HL-60 (cell line): ENCODE results near the gene MYD88.

Experiments used
- DNase-seq, 2 experiments: peaks; one replicate each; pipeline ENCODE4 v3.0.0-alpha.2; 2010 to 2020; ENCODE audit warnings: low read depth in 1 of 2, low spot score in 1 of 2
- H3K27ac ChIP-seq: fragments of 250-450 bp; sonication (Bioruptor Pico); replicated peaks from 2 replicates; pipeline ENCODE4 v1.5.1; 2020; ENCODE audit warnings: mild to moderate bottlenecking, moderate library complexity
- H3K27me3 ChIP-seq: fragments of 250-450 bp; sonication (Bioruptor Pico); 2 replicates; pipeline ENCODE4 v1.5.1; 2021; ENCODE audit warnings: mild to moderate bottlenecking, moderate library complexity; ENCODE audit not compliant: insufficient read depth, poor library complexity, severe bottlenecking
- H3K4me3 ChIP-seq: replicated peaks from 2 replicates; pipeline ENCODE4 v1.5.1; 2011; ENCODE audit warnings: mild to moderate bottlenecking, control low read depth, low read length; ENCODE audit not compliant: insufficient read depth
- GABPA ChIP-seq: IDR thresholded peaks from 2 replicates; pipeline ENCODE4 v1.6.1; 2012; ENCODE audit warnings: low read depth
- POLR2AphosphoS5 ChIP-seq: IDR thresholded peaks from 2 replicates; pipeline ENCODE4 v1.6.1; 2012; ENCODE audit warnings: low read depth
- SPI1 ChIP-seq: IDR thresholded peaks from 2 replicates; pipeline ENCODE4 v1.6.1; 2012; ENCODE audit warnings: low read depth, mild to moderate bottlenecking, borderline replicate concordance
- TF ChIP-seq, protein P1 (sequence below): IDR thresholded peaks from 2 replicates; pipeline ENCODE4 v1.6.1; 2012; ENCODE audit warnings: low read depth; ENCODE audit not compliant: insufficient replicate concordance
- TF ChIP-seq, protein P2 (sequence below): IDR thresholded peaks from one replicate; pipeline ENCODE4 v1.5.1; 2011; ENCODE audit warnings: low read length, control low read depth, inconsistent platforms; ENCODE audit not compliant: insufficient read depth

The MYD88 gene

DNA sequence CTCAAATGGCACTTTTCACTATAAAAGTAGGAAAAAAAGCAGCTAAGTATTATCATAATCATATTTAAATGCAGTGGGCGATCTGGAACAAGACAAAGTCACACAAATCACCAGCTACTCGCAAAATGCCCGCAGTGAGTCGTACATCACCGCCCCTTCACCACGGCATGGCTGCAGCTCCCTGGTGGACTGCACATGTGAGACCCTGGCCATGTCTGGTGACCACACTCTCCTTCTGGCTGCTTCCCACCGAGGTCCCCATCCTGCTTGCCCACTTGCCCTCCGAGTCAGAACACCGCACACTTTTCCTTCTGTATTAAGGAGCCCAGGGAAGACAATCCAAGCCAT is 40.1 kb upstream of the MYD88 start:
- Histone ChIP-seq H3K27me3 (no peaks in the 10 kb centered on the region), H3K4me3 (no peak overlapping the region), H3K27ac (no peak overlapping the region)
- TF ChIP-seq POLR2AphosphoS5 (no peak), SPI1 (no peak), GABPA (no peak)
- TF ChIP-seq, protein P1, sequence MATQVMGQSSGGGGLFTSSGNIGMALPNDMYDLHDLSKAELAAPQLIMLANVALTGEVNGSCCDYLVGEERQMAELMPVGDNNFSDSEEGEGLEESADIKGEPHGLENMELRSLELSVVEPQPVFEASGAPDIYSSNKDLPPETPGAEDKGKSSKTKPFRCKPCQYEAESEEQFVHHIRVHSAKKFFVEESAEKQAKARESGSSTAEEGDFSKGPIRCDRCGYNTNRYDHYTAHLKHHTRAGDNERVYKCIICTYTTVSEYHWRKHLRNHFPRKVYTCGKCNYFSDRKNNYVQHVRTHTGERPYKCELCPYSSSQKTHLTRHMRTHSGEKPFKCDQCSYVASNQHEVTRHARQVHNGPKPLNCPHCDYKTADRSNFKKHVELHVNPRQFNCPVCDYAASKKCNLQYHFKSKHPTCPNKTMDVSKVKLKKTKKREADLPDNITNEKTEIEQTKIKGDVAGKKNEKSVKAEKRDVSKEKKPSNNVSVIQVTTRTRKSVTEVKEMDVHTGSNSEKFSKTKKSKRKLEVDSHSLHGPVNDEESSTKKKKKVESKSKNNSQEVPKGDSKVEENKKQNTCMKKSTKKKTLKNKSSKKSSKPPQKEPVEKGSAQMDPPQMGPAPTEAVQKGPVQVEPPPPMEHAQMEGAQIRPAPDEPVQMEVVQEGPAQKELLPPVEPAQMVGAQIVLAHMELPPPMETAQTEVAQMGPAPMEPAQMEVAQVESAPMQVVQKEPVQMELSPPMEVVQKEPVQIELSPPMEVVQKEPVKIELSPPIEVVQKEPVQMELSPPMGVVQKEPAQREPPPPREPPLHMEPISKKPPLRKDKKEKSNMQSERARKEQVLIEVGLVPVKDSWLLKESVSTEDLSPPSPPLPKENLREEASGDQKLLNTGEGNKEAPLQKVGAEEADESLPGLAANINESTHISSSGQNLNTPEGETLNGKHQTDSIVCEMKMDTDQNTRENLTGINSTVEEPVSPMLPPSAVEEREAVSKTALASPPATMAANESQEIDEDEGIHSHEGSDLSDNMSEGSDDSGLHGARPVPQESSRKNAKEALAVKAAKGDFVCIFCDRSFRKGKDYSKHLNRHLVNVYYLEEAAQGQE: no peak
- TF ChIP-seq, protein P2, sequence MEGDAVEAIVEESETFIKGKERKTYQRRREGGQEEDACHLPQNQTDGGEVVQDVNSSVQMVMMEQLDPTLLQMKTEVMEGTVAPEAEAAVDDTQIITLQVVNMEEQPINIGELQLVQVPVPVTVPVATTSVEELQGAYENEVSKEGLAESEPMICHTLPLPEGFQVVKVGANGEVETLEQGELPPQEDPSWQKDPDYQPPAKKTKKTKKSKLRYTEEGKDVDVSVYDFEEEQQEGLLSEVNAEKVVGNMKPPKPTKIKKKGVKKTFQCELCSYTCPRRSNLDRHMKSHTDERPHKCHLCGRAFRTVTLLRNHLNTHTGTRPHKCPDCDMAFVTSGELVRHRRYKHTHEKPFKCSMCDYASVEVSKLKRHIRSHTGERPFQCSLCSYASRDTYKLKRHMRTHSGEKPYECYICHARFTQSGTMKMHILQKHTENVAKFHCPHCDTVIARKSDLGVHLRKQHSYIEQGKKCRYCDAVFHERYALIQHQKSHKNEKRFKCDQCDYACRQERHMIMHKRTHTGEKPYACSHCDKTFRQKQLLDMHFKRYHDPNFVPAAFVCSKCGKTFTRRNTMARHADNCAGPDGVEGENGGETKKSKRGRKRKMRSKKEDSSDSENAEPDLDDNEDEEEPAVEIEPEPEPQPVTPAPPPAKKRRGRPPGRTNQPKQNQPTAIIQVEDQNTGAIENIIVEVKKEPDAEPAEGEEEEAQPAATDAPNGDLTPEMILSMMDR: no peak
- no peak for DNase-seq

DNA sequence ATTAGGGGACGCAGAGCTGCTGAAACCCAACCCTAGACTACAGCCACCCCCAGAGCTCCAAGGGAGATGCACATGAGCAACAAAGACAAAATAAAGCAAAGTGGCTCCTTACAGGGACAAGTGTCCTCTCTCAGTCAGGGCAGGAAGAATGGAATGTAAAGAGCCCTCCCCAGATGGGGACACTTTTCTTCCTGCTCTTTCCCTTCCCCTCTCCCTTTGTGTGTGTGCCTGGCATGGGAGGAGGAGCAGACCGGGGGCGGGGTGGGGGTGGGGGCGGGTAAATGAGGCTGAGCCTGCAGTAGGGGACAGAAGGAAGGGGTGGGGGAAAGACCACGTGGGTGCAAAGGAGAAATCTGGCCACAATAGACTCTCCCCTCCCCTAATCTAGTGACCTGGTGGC is 38.9 kb upstream of the MYD88 start:
- no peak for DNase-seq
- Histone ChIP-seq H3K27me3 (no peaks in the 10 kb centered on the region), H3K27ac (no peak overlapping the region), H3K4me3 (no peak overlapping the region)
- no peak for TF ChIP-seq POLR2AphosphoS5
- TF ChIP-seq GABPA: no peak
- TF ChIP-seq, protein P2: no peak
- TF ChIP-seq, protein P1: no peak
- TF ChIP-seq SPI1: no peak

DNA sequence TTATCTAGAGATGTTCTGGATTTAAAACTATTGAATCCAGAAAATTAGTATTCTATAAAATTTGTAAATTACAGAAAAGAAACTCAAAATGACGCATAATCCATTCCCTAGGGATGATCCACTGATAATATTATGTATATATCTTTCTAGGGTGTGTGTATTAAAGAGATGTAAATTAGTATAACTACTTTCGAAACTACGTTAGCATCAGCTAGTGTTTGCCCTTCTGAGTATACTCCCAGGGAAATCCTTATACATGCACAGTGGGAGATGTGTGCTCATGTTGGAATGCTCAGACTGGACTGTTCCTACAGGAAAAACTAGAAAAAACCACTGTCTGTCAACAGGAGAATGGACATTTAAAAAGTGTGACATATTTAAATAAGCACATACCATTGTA is 38.0 kb upstream of the MYD88 start:
- DNase-seq: no peak
- TF ChIP-seq POLR2AphosphoS5 (no peak), SPI1 (no peak), GABPA (no peak)
- TF ChIP-seq, protein P2: no peak
- TF ChIP-seq, protein P1: no peak
- no peak overlapping the region for H3K27ac ChIP-seq
- no peak overlapping the region for H3K4me3 ChIP-seq
- H3K27me3 ChIP-seq: no peaks in the 10 kb centered on the region
